IMR-90 (cell line): Measurements from ENCODE around the gene LIN28A. TPM values are rescaled to one million over a fixed set of nuclear protein-coding genes. Genes with fewer than 3 reads are reported as not detected.

Experiments used
- ATAC-seq: fragments of 200-7000 bp; cut with Tn5 transposase; 2 replicates; pipeline ENCODE4 v1.9.1; 2020; ENCODE audit warnings: low read depth, mild to moderate bottlenecking, moderate library complexity
- BruUV-seq: library from RNA; stranded (reverse); fragments of 400-500 nt; replicated peaks from 2 replicates; lab custom pipeline; 2021; lab: Mats Ljungman, UMichigan
- CTCF ChIA-PET: fragments of 300-600 bp; formaldehyde crosslinking; extraction: SDS; loops from one replicate; lab custom pipeline; 2021; ENCODE audit warnings: antibody characterized with exemption; lab: Yijun Ruan, JAX
- POLR2A ChIA-PET: fragments of 300-600 bp; sonication (Branson Sonifier 250); formaldehyde crosslinking; loops from one replicate; lab custom pipeline; 2022; ENCODE audit warnings: antibody characterized with exemption; ENCODE audit not compliant: unreplicated experiment; lab: Charles Lee
- DNase-seq: peaks from one replicate; pipeline ENCODE4 v3.0.0; 2013
- H2AFZ ChIP-seq: replicated peaks from 2 replicates; pipeline ENCODE3; 2013; ENCODE audit warnings: low read length, mild to moderate bottlenecking; ENCODE audit not compliant: poor library complexity
- H2AK5ac ChIP-seq: 2 replicates; pipeline ENCODE4 v1.6.1; 2013; ENCODE audit warnings: low read depth, low read length, inconsistent platforms
- H2AK9ac ChIP-seq: replicated peaks from 2 replicates; pipeline ENCODE3; 2013; ENCODE audit warnings: mild to moderate bottlenecking, low read depth, low read length, moderate library complexity; ENCODE audit not compliant: poor library complexity
- H2BK120ac ChIP-seq: 2 replicates; pipeline ENCODE4 v1.6.1; 2013; ENCODE audit warnings: low read depth, low read length, inconsistent platforms
- H2BK15ac ChIP-seq: 3 replicates; pipeline ENCODE4 v1.6.1; 2013; ENCODE audit warnings: low read depth, low read length, inconsistent platforms
- H2BK20ac ChIP-seq: 2 replicates; pipeline ENCODE4 v1.6.1; 2013; ENCODE audit warnings: low read depth, mild to moderate bottlenecking, inconsistent platforms, low read length, moderate library complexity
- H2BK5ac ChIP-seq: 2 replicates; pipeline ENCODE4 v1.6.1; 2013; ENCODE audit warnings: mild to moderate bottlenecking, low read depth, low read length, inconsistent platforms; ENCODE audit not compliant: poor library complexity, severe bottlenecking
- H3K14ac ChIP-seq: replicated peaks from 2 replicates; pipeline ENCODE4 v1.6.1; 2013; ENCODE audit warnings: low read depth, low read length, inconsistent platforms
- H3K18ac ChIP-seq: 2 replicates; pipeline ENCODE4 v1.6.1; 2013; ENCODE audit warnings: low read depth, low read length, control low read depth
- H3K23ac ChIP-seq: 2 replicates; pipeline ENCODE4 v1.6.1; 2013; ENCODE audit warnings: low read depth, low read length, inconsistent platforms
- H3K27ac ChIP-seq: 2 replicates; pipeline ENCODE4 v1.5.1; 2013; ENCODE audit warnings: mild to moderate bottlenecking, control low read depth, low read length; ENCODE audit not compliant: insufficient read depth
- H3K27me3 ChIP-seq: 2 replicates; pipeline ENCODE4 v1.6.1; 2013; ENCODE audit warnings: low read length; ENCODE audit not compliant: control insufficient read depth, insufficient read depth
- H3K36me3 ChIP-seq: 2 replicates; pipeline ENCODE4 v1.6.1; 2013; ENCODE audit warnings: low read length, mixed read lengths; ENCODE audit not compliant: control insufficient read depth, insufficient read depth
- H3K4ac ChIP-seq: 2 replicates; pipeline ENCODE4 v1.6.1; 2013; ENCODE audit warnings: low read depth, low read length, inconsistent platforms
- H3K4me1 ChIP-seq: 2 replicates; pipeline ENCODE4 v1.6.1; 2013; ENCODE audit warnings: low read length, mixed read lengths; ENCODE audit not compliant: control insufficient read depth, insufficient read depth
- H3K4me2 ChIP-seq: 2 replicates; pipeline ENCODE4 v1.6.1; 2013; ENCODE audit warnings: low read depth, mild to moderate bottlenecking, control low read depth, low read length, moderate library complexity
- H3K4me3 ChIP-seq: 2 replicates; pipeline ENCODE4 v1.5.1; 2013; ENCODE audit warnings: low read depth, mild to moderate bottlenecking, control low read depth, low read length, moderate library complexity; ENCODE audit not compliant: insufficient read depth
- H3K56ac ChIP-seq: 2 replicates; pipeline ENCODE4 v1.6.1; 2013; ENCODE audit warnings: low read length, inconsistent platforms; ENCODE audit not compliant: insufficient read depth; ENCODE audit errors: extremely low read depth
- H3K79me1 ChIP-seq, 2 experiments: 2 replicates each; pipeline ENCODE4 v1.6.1; 2013; ENCODE audit warnings: low read length in 2 of 2, inconsistent platforms in 1 of 2, low read depth in 1 of 2
- H3K9ac ChIP-seq: 2 replicates; pipeline ENCODE4 v1.6.1; 2013; ENCODE audit warnings: low read depth, low read length, control low read depth
- H3K9me1 ChIP-seq: 2 replicates; pipeline ENCODE4 v1.6.1; 2013; ENCODE audit warnings: low read length, inconsistent platforms; ENCODE audit not compliant: insufficient read depth
- H3K9me3 ChIP-seq: 2 replicates; pipeline ENCODE4 v1.6.1; 2013; ENCODE audit warnings: low read length; ENCODE audit not compliant: control insufficient read depth, insufficient read depth
- H4K20me1 ChIP-seq: 2 replicates; pipeline ENCODE4 v1.6.1; 2013; ENCODE audit warnings: low read length, inconsistent platforms; ENCODE audit not compliant: insufficient read depth
- H4K5ac ChIP-seq: 2 replicates; pipeline ENCODE4 v1.6.1; 2013; ENCODE audit warnings: mild to moderate bottlenecking, low read depth, low read length, control low read depth
- H4K8ac ChIP-seq, 2 experiments: 2 replicates each; pipeline ENCODE4 v1.6.1; 2013; ENCODE audit warnings: low read depth in 2 of 2, low read length in 2 of 2, control low read depth in 1 of 2, inconsistent platforms in 1 of 2
- H4K91ac ChIP-seq: 2 replicates; pipeline ENCODE4 v1.6.1; 2013; ENCODE audit warnings: low read depth, low read length, inconsistent platforms; ENCODE audit not compliant: insufficient read depth
- BHLHE40 ChIP-seq: fragments of 150-350 bp; IDR thresholded peaks from 2 replicates; pipeline ENCODE4 v1.6.1; 2016; ENCODE audit warnings: mild to moderate bottlenecking, low read depth, low read length
- CEBPB ChIP-seq: IDR thresholded peaks from 2 replicates; pipeline ENCODE4 v1.6.1; 2012; ENCODE audit warnings: low read depth, low read length, improper control_type of control experiment
- CHD1 ChIP-seq: IDR thresholded peaks from 2 replicates; pipeline ENCODE4 v1.6.1; 2012; ENCODE audit warnings: low read depth, low read length, improper control_type of control experiment
- FOS ChIP-seq: fragments of 150-350 bp; IDR thresholded peaks from 2 replicates; pipeline ENCODE4 v1.6.1; 2016; ENCODE audit warnings: low read depth, low read length
- MAFK ChIP-seq: IDR thresholded peaks from 2 replicates; pipeline ENCODE4 v1.6.1; 2012; ENCODE audit warnings: low read depth, low read length, improper control_type of control experiment
- MXI1 ChIP-seq: IDR thresholded peaks from 2 replicates; pipeline ENCODE4 v1.6.1; 2012; ENCODE audit warnings: low read depth, mild to moderate bottlenecking, low read length, moderate library complexity, borderline replicate concordance
- NFE2L2 ChIP-seq: fragments of 150-350 bp; IDR thresholded peaks from 2 replicates; pipeline ENCODE4 v1.6.1; 2016; ENCODE audit warnings: low read depth, mild to moderate bottlenecking, low read length
- RAD21 ChIP-seq: IDR thresholded peaks from 2 replicates; pipeline ENCODE4 v1.6.1; 2012; ENCODE audit warnings: low read length, improper control_type of control experiment
- RCOR1 ChIP-seq: IDR thresholded peaks from 2 replicates; pipeline ENCODE4 v1.6.1; 2012; ENCODE audit warnings: mild to moderate bottlenecking, low read length, improper control_type of control experiment; ENCODE audit not compliant: insufficient replicate concordance
- RFX5 ChIP-seq: IDR thresholded peaks from 2 replicates; pipeline ENCODE4 v1.8.0; 2012; ENCODE audit warnings: low read depth, mild to moderate bottlenecking, low read length, moderate library complexity
- SMC3 ChIP-seq: fragments of 150-350 bp; IDR thresholded peaks from 2 replicates; pipeline ENCODE4 v1.6.1; 2016; ENCODE audit warnings: low read depth, mild to moderate bottlenecking, antibody characterized with exemption, low read length, moderate library complexity
- WGBS, 2 experiments: methylation state at CpG; one replicate each; pipeline versions ENCODE4 v1.1.5 to v1.1.7; 2013; ENCODE audit warnings: missing lambda C conversion rate in 2 of 2; ENCODE audit not compliant: insufficient read length in 1 of 2; ENCODE audit errors: extremely low coverage in 2 of 2; 5-methylcytosine and 5-hydroxymethylcytosine counted together
- dilution Hi-C: fragments of 300-500 bp; cut with HindIII; formaldehyde crosslinking; loops from one replicate; pipeline ENCODE4 v1.14.3; 2018; ENCODE audit warnings: low sequenced_read_pairs; ENCODE audit not compliant: unreplicated experiment
- in situ Hi-C: fragments of 300-500 bp; cut with MboI; formaldehyde crosslinking; loops from 3 replicates; pipeline ENCODE4 v1.14.3; 2019; ENCODE audit warnings: low sequenced_read_pairs, inconsistent platforms, mixed read lengths
- intact Hi-C: fragments of 100-400 bp; cut with micrococcal nuclease; formaldehyde crosslinking; loops from 2 replicates; pipeline ENCODE4 v1.10.0; 2022
- polyA plus RNA-seq, 3 experiments: library from polyadenylated mRNA; depleted of rRNA; stranded (reverse); fragments of >200 nt; gene quantifications; 2 replicates each; pipeline ENCODE4 v1.2.3, GENCODE V29; 2012; ENCODE audit warnings: low replicate concordance in 1 of 3
- total RNA-seq: library from RNA; depleted of rRNA; stranded (reverse); fragments of >200 nt; gene quantifications from 2 replicates; pipeline ENCODE4 v1.2.3, GENCODE V29; 2012
- TF ChIP-seq, protein P1 (sequence below): fragments of 150-350 bp; IDR thresholded peaks from 2 replicates; pipeline ENCODE4 v1.6.1; 2017; ENCODE audit warnings: mild to moderate bottlenecking, antibody characterized with exemption, low read length, low read depth
- TF ChIP-seq, protein P2 (sequence below): fragments of 150-350 bp; IDR thresholded peaks from 2 replicates; pipeline ENCODE4 v1.6.1; 2016; ENCODE audit warnings: low read depth, mild to moderate bottlenecking, low read length, moderate library complexity, borderline replicate concordance

Gene LIN28A
- total and polyA plus RNA-seq, 2 of the 4 experiments (the other 2 are of a cell fraction) = not detected

DNA sequence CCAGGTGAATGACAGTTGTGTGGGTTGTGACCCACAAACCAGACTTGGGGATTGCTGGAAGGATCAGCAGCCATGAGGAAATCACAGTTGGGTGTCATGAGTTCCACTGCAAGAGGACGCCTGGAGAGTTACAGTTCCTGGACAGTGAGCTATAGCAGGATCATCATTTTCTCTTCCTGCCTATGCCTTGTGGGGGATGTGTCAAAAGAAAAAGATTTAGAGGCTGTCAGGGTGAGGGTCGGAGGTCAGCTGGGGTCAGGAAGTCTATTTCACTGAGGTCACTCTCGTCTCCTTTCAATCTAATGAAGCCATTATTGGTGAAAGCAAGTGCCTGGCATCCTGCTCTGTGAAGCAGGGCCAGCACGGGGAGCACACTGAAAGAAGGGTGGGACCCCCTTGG lies 7.0 kb upstream of the LIN28A start:
- no peaks in the 10 kb centered on the region for H3K79me1 ChIP-seq
- H3K27ac ChIP-seq = no peak overlapping the region
- no TSS peak for BruUV-seq
- H3K14ac ChIP-seq = no peak overlapping the region
- H4K8ac ChIP-seq = no peak overlapping the region
- CTCF ChIA-PET = no interaction called here
- H2AFZ ChIP-seq = no peak overlapping the region
- H3K4me1 ChIP-seq = no peaks in the 10 kb centered on the region; the same call in 1 of the 2 replicates
- H2BK20ac ChIP-seq = no peak overlapping the region
- 0 out of 2 replicates have a peak overlapping the region, but pooled peaks have one; percentile 57 for H2AK5ac ChIP-seq
- no peak overlapping the region for H3K4me2 ChIP-seq
- in situ Hi-C loops (no loop called here), dilution Hi-C loops (no loop called here), intact Hi-C loops (no loop called here)
- H2BK120ac ChIP-seq = no peak overlapping the region
- H3K36me3 ChIP-seq = no peaks in the 10 kb centered on the region
- H3K27me3 ChIP-seq = peaks cover 2% of the 10 kb centered on the region; the same call in 1 of the 2 replicates
- no peak overlapping the region for H3K18ac ChIP-seq
- TF ChIP-seq NFE2L2 (no peak), BHLHE40 (no peak), RAD21 (no peak), MAFK (no peak), SMC3 (no peak), RCOR1 (no peak), CEBPB (no peak), MXI1 (no peak), CHD1 (no peak), FOS (no peak), RFX5 (no peak)
- TF ChIP-seq, protein P1, sequence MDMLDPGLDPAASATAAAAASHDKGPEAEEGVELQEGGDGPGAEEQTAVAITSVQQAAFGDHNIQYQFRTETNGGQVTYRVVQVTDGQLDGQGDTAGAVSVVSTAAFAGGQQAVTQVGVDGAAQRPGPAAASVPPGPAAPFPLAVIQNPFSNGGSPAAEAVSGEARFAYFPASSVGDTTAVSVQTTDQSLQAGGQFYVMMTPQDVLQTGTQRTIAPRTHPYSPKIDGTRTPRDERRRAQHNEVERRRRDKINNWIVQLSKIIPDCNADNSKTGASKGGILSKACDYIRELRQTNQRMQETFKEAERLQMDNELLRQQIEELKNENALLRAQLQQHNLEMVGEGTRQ = no peak
- TF ChIP-seq, protein P2, sequence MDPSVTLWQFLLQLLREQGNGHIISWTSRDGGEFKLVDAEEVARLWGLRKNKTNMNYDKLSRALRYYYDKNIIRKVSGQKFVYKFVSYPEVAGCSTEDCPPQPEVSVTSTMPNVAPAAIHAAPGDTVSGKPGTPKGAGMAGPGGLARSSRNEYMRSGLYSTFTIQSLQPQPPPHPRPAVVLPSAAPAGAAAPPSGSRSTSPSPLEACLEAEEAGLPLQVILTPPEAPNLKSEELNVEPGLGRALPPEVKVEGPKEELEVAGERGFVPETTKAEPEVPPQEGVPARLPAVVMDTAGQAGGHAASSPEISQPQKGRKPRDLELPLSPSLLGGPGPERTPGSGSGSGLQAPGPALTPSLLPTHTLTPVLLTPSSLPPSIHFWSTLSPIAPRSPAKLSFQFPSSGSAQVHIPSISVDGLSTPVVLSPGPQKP = no peak
- no peak overlapping the region for H3K23ac ChIP-seq
- no peak overlapping the region for H3K4me3 ChIP-seq
- POLR2A ChIA-PET = no interaction called here
- no peak overlapping the region for H2AK9ac ChIP-seq
- DNase-seq (no peak), ATAC-seq (no peak)
- H3K56ac ChIP-seq = no peak overlapping the region
- no peaks in the 10 kb centered on the region for H3K9me3 ChIP-seq
- WGBS, 2 experiments = no CpG with 5 or more reads among the region's 4 CpGs
- H4K91ac ChIP-seq = no peak overlapping the region
- H2BK15ac ChIP-seq = no peak overlapping the region
- H4K5ac ChIP-seq = no peak overlapping the region
- H3K9ac ChIP-seq = no peak overlapping the region
- peak overlapping the region; percentile 32; the same call in 1 of the 2 replicates for H3K4ac ChIP-seq
- H4K20me1 ChIP-seq = no peaks in the 10 kb centered on the region
- H2BK5ac ChIP-seq = peak overlapping the region; percentile 24
- no peaks in the 10 kb centered on the region for H3K9me1 ChIP-seq
